ENCODE results near the gene DOC2A. TPM values are rescaled to one million over a fixed set of nuclear protein-coding genes. Genes with fewer than 3 reads are reported as not detected.

The DOC2A gene
- total and polyA plus RNA-seq, 2 of the 4 experiments (the other 2 are of a cell fraction): under 0.01 to 0.48 TPM

DNA sequence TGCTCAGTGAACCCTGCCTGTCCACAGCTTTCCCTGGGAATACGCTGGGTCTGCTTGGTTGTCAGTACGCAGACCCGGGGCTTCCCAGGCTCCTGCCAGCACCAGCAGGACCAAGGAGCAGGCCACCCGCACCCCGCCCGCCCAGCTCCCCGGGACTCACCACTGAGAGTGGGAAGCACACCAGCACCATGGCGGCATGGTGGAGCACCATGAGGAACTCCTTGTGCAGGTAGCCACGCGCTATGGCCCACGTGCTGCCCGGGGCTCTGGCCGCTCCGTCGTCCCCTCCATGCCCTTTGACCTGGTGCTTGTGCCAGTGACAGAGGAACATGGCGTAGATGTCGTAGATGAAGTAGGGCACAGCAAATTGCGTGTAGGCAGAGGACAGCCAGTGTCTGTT, 15.6 kb upstream of the DOC2A start (continued):
- TF ChIP-seq, protein P1, sequence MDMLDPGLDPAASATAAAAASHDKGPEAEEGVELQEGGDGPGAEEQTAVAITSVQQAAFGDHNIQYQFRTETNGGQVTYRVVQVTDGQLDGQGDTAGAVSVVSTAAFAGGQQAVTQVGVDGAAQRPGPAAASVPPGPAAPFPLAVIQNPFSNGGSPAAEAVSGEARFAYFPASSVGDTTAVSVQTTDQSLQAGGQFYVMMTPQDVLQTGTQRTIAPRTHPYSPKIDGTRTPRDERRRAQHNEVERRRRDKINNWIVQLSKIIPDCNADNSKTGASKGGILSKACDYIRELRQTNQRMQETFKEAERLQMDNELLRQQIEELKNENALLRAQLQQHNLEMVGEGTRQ (IDR thresholded peaks at IDR 0.05; ENCODE audit: low read depth, low read length): no peak

DNA sequence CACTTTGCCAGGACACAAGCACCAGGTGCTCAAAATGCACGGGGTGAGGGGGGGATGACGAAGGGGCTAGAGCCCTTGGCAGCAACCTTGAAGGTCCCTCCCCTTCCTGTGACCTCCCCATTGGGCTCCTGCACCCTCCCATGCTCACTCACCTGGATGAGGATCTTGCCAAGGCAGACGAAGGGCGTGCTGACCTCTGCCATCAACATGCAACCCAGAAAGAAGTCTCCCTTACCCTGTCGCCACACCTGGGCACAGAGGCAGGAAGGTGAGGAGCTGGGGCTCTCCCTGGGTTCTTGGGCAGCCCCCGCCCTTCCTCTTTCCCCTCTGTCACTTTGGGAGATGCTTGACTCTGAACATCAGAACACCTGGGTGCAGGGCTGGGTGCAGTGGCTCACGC, 14.7 kb upstream of the DOC2A start:
- no peaks in the 10 kb centered on the region for H3K4me1 ChIP-seq (ENCODE audit: control insufficient read depth, insufficient read depth, low read length)
- H3K9me1 ChIP-seq (ENCODE audit: insufficient read depth, low read length): no peaks in the 10 kb centered on the region
- no peak overlapping the region for H3K27ac ChIP-seq (ENCODE audit: insufficient read depth, low read length)
- POLR2A ChIA-PET (ENCODE audit: unreplicated experiment): no interaction called here
- H2AK5ac ChIP-seq (ENCODE audit: low read depth, low read length): no peak overlapping the region
- H2BK20ac ChIP-seq (ENCODE audit: low read depth, low read length): no peak overlapping the region
- WGBS, 2 experiments (ENCODE audit: extremely low coverage in 2 of 2, insufficient read length in 1 of 2): no CpG with 5 or more reads among the region's 7 CpGs
- no peak overlapping the region for H3K4me3 ChIP-seq (ENCODE audit: insufficient read depth, low read depth, low read length)
- H3K36me3 ChIP-seq (ENCODE audit: control insufficient read depth, insufficient read depth, low read length): no peaks in the 10 kb centered on the region
- ATAC-seq (ENCODE audit: low read depth) (no peak), DNase-seq (no peak)
- H4K8ac ChIP-seq (ENCODE audit: low read depth in 2 of 2, low read length in 2 of 2): no peak overlapping the region
- no peak overlapping the region for H3K4ac ChIP-seq (ENCODE audit: low read depth, low read length)
- H2BK5ac ChIP-seq (ENCODE audit: low read depth, low read length, poor library complexity, severe bottlenecking): no peak overlapping the region
- H3K18ac ChIP-seq (ENCODE audit: low read depth, low read length): no peak overlapping the region
- dilution Hi-C loops (cut with HindIII; ENCODE audit: low sequenced_read_pairs, unreplicated experiment): no loop called here
- CTCF ChIA-PET: no interaction called here
- no peak overlapping the region for H3K56ac ChIP-seq (ENCODE audit: extremely low read depth, insufficient read depth, low read length)
- no peak overlapping the region for H2BK15ac ChIP-seq (ENCODE audit: low read depth, low read length)
- H4K20me1 ChIP-seq (ENCODE audit: insufficient read depth, low read length): peaks cover 9% of the 10 kb centered on the region; the same call in 1 of the 2 replicates
- intact Hi-C loops (cut with micrococcal nuclease): no loop called here
- H2BK120ac ChIP-seq (ENCODE audit: low read depth, low read length): no peak overlapping the region
- H3K27me3 ChIP-seq (ENCODE audit: control insufficient read depth, insufficient read depth, low read length): peaks cover 62% of the 10 kb centered on the region
- H3K4me2 ChIP-seq (ENCODE audit: low read depth, low read length): no peak overlapping the region
- in situ Hi-C loops (cut with MboI; ENCODE audit: low sequenced_read_pairs): loop anchor here (10.0 kb wide), 1 partner anchor 331 kb away; no protein-coding TSS in a partner anchor
- H4K91ac ChIP-seq (ENCODE audit: insufficient read depth, low read depth, low read length): no peak overlapping the region
- no peak overlapping the region for H3K9ac ChIP-seq (ENCODE audit: low read depth, low read length)
- H2AFZ ChIP-seq (replicated peaks; ENCODE audit: low read length, poor library complexity): no peak overlapping the region
- H4K5ac ChIP-seq (ENCODE audit: low read depth, low read length): no peak overlapping the region
- H3K79me1 ChIP-seq (ENCODE audit: low read depth in 1 of 2, low read length in 2 of 2): no peaks in the 10 kb centered on the region
- no peak overlapping the region for H2AK9ac ChIP-seq (replicated peaks; ENCODE audit: low read depth, low read length, poor library complexity)
- no peak overlapping the region for H3K23ac ChIP-seq (ENCODE audit: low read depth, low read length)
- H3K9me3 ChIP-seq (ENCODE audit: control insufficient read depth, insufficient read depth, low read length): no peaks in the 10 kb centered on the region
- no TSS peak for BruUV-seq (replicated peaks)
- no peak overlapping the region for H3K14ac ChIP-seq (replicated peaks; ENCODE audit: low read depth, low read length)
- TF ChIP-seq POLR2A (IDR thresholded peaks at IDR 0.05; ENCODE audit: low read depth, low read length): no peak
- TF ChIP-seq MAZ (IDR thresholded peaks at IDR 0.05; ENCODE audit: borderline replicate concordance, low read depth, low read length): no peak
- TF ChIP-seq, protein P1 (IDR thresholded peaks at IDR 0.05; ENCODE audit: low read depth, low read length): no peak
- no peak for TF ChIP-seq MAFK (IDR thresholded peaks at IDR 0.05; ENCODE audit: low read depth, low read length)
- no peak for TF ChIP-seq MXI1 (IDR thresholded peaks at IDR 0.05; ENCODE audit: borderline replicate concordance, low read depth, low read length)
- no peak for TF ChIP-seq SMC3 (IDR thresholded peaks at IDR 0.05; ENCODE audit: low read depth, low read length)
- TF ChIP-seq RFX5 (IDR thresholded peaks at IDR 0.05; ENCODE audit: low read depth, low read length): no peak
- no peak for TF ChIP-seq CTCF (conservative IDR thresholded peaks at IDR 0.05; ENCODE audit: low read depth, low read length)
- no peak for TF ChIP-seq FOS (IDR thresholded peaks at IDR 0.05; ENCODE audit: low read depth, low read length)
- no peak for TF ChIP-seq ELK1 (IDR thresholded peaks at IDR 0.05; ENCODE audit: borderline replicate concordance, low read depth, low read length)
- no peak for TF ChIP-seq NFE2L2 (IDR thresholded peaks at IDR 0.05; ENCODE audit: low read depth, low read length)
- TF ChIP-seq CHD1 (IDR thresholded peaks at IDR 0.05; ENCODE audit: low read depth, low read length): no peak
- TF ChIP-seq RAD21 (IDR thresholded peaks at IDR 0.05; ENCODE audit: low read length): no peak

All from IMR-90 (cell line).